WTC11 (cell line): ENCODE data around the gene MCF2L2. TPM values are rescaled to one million over a fixed set of nuclear protein-coding genes. Genes with fewer than 3 reads are reported as not detected.

Experiments used
- ATAC-seq: fragments of 200-7000 bp; cut with Tn5 transposase; 2 replicates; pipeline ENCODE4 v1.10.0; 2021; ENCODE audit warnings: mild to moderate bottlenecking, moderate library complexity
- CTCF ChIA-PET: fragments of 300-600 bp; sonication (Branson Sonifier 250); formaldehyde crosslinking; loops from one replicate; lab custom pipeline; 2021; ENCODE audit warnings: antibody characterized with exemption; lab: Charles Lee
- POLR2A ChIA-PET: fragments of 350-600 bp; sonication (Branson Sonifier 250); formaldehyde crosslinking; loops from one replicate; lab custom pipeline; 2021; ENCODE audit warnings: antibody characterized with exemption; lab: Charles Lee
- DNase-seq: peaks from one replicate; pipeline ENCODE4 v3.0.0; 2021; ENCODE audit warnings: low spot score
- H3K27ac Mint-ChIP-seq: 2 replicates; pipeline ENCODE4 v1.8.0; 2021; ENCODE audit warnings: mixed read lengths
- H3K27me3 Mint-ChIP-seq: 2 replicates; pipeline ENCODE4 v1.8.0; 2021; ENCODE audit warnings: low read depth, mild to moderate bottlenecking, moderate library complexity, mixed read lengths
- H3K36me3 Mint-ChIP-seq: 2 replicates; pipeline ENCODE4 v1.8.0; 2021; ENCODE audit warnings: mixed read lengths
- H3K4me1 Mint-ChIP-seq: 2 replicates; pipeline ENCODE4 v1.8.0; 2022; ENCODE audit warnings: mixed read lengths
- H3K4me3 Mint-ChIP-seq: 2 replicates; pipeline ENCODE4 v1.8.0; 2021; ENCODE audit warnings: mild to moderate bottlenecking, moderate library complexity, mixed read lengths
- H3K9me3 Mint-ChIP-seq: 2 replicates; pipeline ENCODE4 v1.8.0; 2021; ENCODE audit warnings: mixed read lengths
- AFF4 ChIP-seq: sonication (generic); formaldehyde crosslinking; IDR thresholded peaks from 2 replicates; pipeline ENCODE4 v1.8.1; 2023; ENCODE audit warnings: mild to moderate bottlenecking, missing genetic modification reagents, borderline replicate concordance
- ATF1 ChIP-seq: sonication (generic); formaldehyde crosslinking; IDR thresholded peaks from 2 replicates; pipeline ENCODE4 v1.8.1; 2023; ENCODE audit warnings: mild to moderate bottlenecking, moderate library complexity, missing genetic modification reagents
- CBFB ChIP-seq: sonication (generic); formaldehyde crosslinking; IDR thresholded peaks from 2 replicates; pipeline ENCODE4 v1.8.1; 2022; ENCODE audit warnings: mild to moderate bottlenecking, low read depth, missing genetic modification reagents
- CDX4 ChIP-seq: fragments of 250-450 bp; sonication (Bioruptor Pico); IDR thresholded peaks from 2 replicates; pipeline ENCODE4 v1.9.0; 2021; ENCODE audit warnings: moderate library complexity, mild to moderate bottlenecking, inconsistent platforms, borderline replicate concordance
- CREM ChIP-seq: sonication (generic); formaldehyde crosslinking; IDR thresholded peaks from 2 replicates; pipeline ENCODE4 v1.8.1; 2022; ENCODE audit warnings: mild to moderate bottlenecking, missing genetic modification reagents, moderate library complexity
- E2F1 ChIP-seq: sonication (generic); formaldehyde crosslinking; IDR thresholded peaks from 2 replicates; pipeline ENCODE4 v1.8.0; 2022; ENCODE audit warnings: mild to moderate bottlenecking, missing genetic modification reagents
- EMX1 ChIP-seq: fragments of 250-450 bp; sonication (Bioruptor Pico); IDR thresholded peaks from 2 replicates; pipeline ENCODE4 v1.8.0; 2021; ENCODE audit warnings: mild to moderate bottlenecking
- FOXJ3 ChIP-seq: sonication (generic); formaldehyde crosslinking; IDR thresholded peaks from 2 replicates; pipeline ENCODE4 v1.9.0; 2021; ENCODE audit warnings: missing genetic modification reagents, mild to moderate bottlenecking, borderline replicate concordance
- FOXK1 ChIP-seq: sonication (generic); formaldehyde crosslinking; IDR thresholded peaks from 2 replicates; pipeline ENCODE4 v1.8.0; 2022; ENCODE audit warnings: mild to moderate bottlenecking, moderate library complexity, missing genetic modification reagents
- FOXP4 ChIP-seq: sonication (generic); formaldehyde crosslinking; IDR thresholded peaks from 2 replicates; pipeline ENCODE4 v1.8.0; 2022; ENCODE audit warnings: mild to moderate bottlenecking, missing genetic modification reagents
- GTF2I ChIP-seq: fragments of 250-450 bp; sonication (Bioruptor Pico); conservative IDR thresholded peaks from 2 replicates; pipeline ENCODE4 v1.4.0; 2021; ENCODE audit warnings: mild to moderate bottlenecking
- IRF2 ChIP-seq: sonication (generic); formaldehyde crosslinking; IDR thresholded peaks from 2 replicates; pipeline ENCODE4 v1.8.0; 2022; ENCODE audit warnings: low read depth, missing genetic modification reagents, borderline replicate concordance
- PREB ChIP-seq: sonication (generic); formaldehyde crosslinking; IDR thresholded peaks from 2 replicates; pipeline ENCODE4 v1.8.1; 2022; ENCODE audit warnings: mild to moderate bottlenecking, missing genetic modification reagents, moderate library complexity, borderline replicate concordance
- SMAD3 ChIP-seq: sonication (generic); formaldehyde crosslinking; IDR thresholded peaks from 2 replicates; pipeline ENCODE4 v1.8.0; 2022; ENCODE audit warnings: missing genetic modification reagents, mild to moderate bottlenecking, borderline replicate concordance
- SMAD4 ChIP-seq: sonication (generic); formaldehyde crosslinking; IDR thresholded peaks from 2 replicates; pipeline ENCODE4 v1.8.0; 2022; ENCODE audit warnings: mild to moderate bottlenecking, missing genetic modification reagents
- TEAD1 ChIP-seq: sonication (generic); formaldehyde crosslinking; IDR thresholded peaks from 2 replicates; pipeline ENCODE4 v1.8.0; 2022; ENCODE audit warnings: mild to moderate bottlenecking, missing genetic modification reagents
- ZBTB43 ChIP-seq: sonication (generic); formaldehyde crosslinking; IDR thresholded peaks from 2 replicates; pipeline ENCODE4 v1.8.1; 2023; ENCODE audit warnings: mild to moderate bottlenecking, missing genetic modification reagents
- total RNA-seq: library from RNA; stranded (reverse); gene quantifications from 3 replicates; pipeline ENCODE4 v1.2.3, GENCODE V29; 2021

The MCF2L2 gene
- total RNA-seq, 1 experiment from 2014 or later = 7.5 TPM

- no peak for TF ChIP-seq E2F1 (CRISPR knock-in tag)
- TF ChIP-seq FOXJ3 (CRISPR knock-in tag) = no peak
These were observed 99.6 kb downstream of the MCF2L2 start (continued) for GRCh38 chr3:183328823-183329222.

GRCh38 chr3:183328164-183328563 lies 100.3 kb downstream of the MCF2L2 start:
- ChIA-PET POLR2A (no interaction called here), CTCF (interaction anchor here (0.6 to 1.0 kb wide), 2 partner anchors 143 to 149 kb away, joined by 3 read pairs; no protein-coding TSS in a partner anchor)
- Mint-ChIP-seq H3K4me3 (no peak overlapping the region), H3K4me1 (peaks cover 37% of the 10 kb centered on the region), H3K36me3 (no peaks in the 10 kb centered on the region), H3K27ac (no peak overlapping the region), H3K9me3 (no peaks in the 10 kb centered on the region), H3K27me3 (no peaks in the 10 kb centered on the region)
- ATAC-seq = 0 out of 2 replicates have a peak, but pooled peaks have one; percentile 14
- TF ChIP-seq CBFB (CRISPR knock-in tag) (no peak), SMAD3 (no peak), FOXP4 (CRISPR knock-in tag) (no peak), CREM (CRISPR knock-in tag) (no peak), SMAD4 (CRISPR knock-in tag) (no peak), EMX1 (no peak), IRF2 (CRISPR knock-in tag) (no peak), GTF2I (CRISPR knock-in tag) (no peak), ZBTB43 (no peak), CDX4 (CRISPR knock-in tag) (no peak), TEAD1 (CRISPR knock-in tag) (no peak), FOXK1 (CRISPR knock-in tag) (no peak), AFF4 (CRISPR knock-in tag) (no peak), FOXJ3 (CRISPR knock-in tag) (no peak), ATF1 (CRISPR knock-in tag) (no peak), PREB (CRISPR knock-in tag) (no peak)
- DNase-seq = no peak
